Activated effector memory CD4-positive, alpha-beta T cell treated with anti-CD3 and anti-CD28 coated beads, Interleukin-2, amount 50 U/mL, for 16 hours (primary cell): ENCODE data around the gene AFAP1L2.
A peak's percentile ranks its signal among the peaks of the same experiment; 100 is the strongest.
"Not testable (repeated sequence)": the region's sequence is repeated elsewhere in the genome, so short reads cannot be mapped to it uniquely, and the experiment has no call there.

Source experiments
- DNase-seq: peaks from one replicate; pipeline ENCODE4 v3.0.0-alpha.2; 2020

The AFAP1L2 gene

GRCh38 chr10:114356751-114357514 lies 47.4 kb downstream of the AFAP1L2 start:
- no peak for DNase-seq

GRCh38 chr10:114356126-114356525 lies 48.2 kb downstream of the AFAP1L2 start:
- DNase-seq: no peak

- no peak for DNase-seq
Measured at GRCh38 chr10:114353383-114353782, 50.9 kb downstream of the AFAP1L2 start.

- DNase-seq: no peak
Measured at GRCh38 chr10:114352653-114353298, 51.5 kb downstream of the AFAP1L2 start.

- no peak for DNase-seq
Measured at GRCh38 chr10:114350751-114351150, 53.6 kb downstream of the AFAP1L2 start.

- no peak for DNase-seq
Measured at GRCh38 chr10:114349522-114350215, 54.6 kb downstream of the AFAP1L2 start.

- not testable (repeated sequence) for DNase-seq
Measured at GRCh38 chr10:114349071-114349470, 55.2 kb downstream of the AFAP1L2 start.

- DNase-seq: no peak
Measured at GRCh38 chr10:114347791-114348190, 56.5 kb downstream of the AFAP1L2 start.

GRCh38 chr10:114347241-114347640 lies 57.1 kb downstream of the AFAP1L2 start:
- DNase-seq: no peak

GRCh38 chr10:114346176-114347031 lies 57.9 kb downstream of the AFAP1L2 start:
- no peak for DNase-seq

GRCh38 chr10:114345701-114346100 lies 58.6 kb downstream of the AFAP1L2 start:
- no peak for DNase-seq

GRCh38 chr10:114343623-114344505 lies 60.4 kb downstream of the AFAP1L2 start:
- no peak for DNase-seq

- no peak for DNase-seq
Measured at GRCh38 chr10:114342976-114343375, 61.3 kb downstream of the AFAP1L2 start.

- no peak for DNase-seq
Measured at GRCh38 chr10:114340816-114341215, 63.5 kb downstream of the AFAP1L2 start.

GRCh38 chr10:114337510-114338462 lies 66.5 kb downstream of the AFAP1L2 start:
- no peak for DNase-seq

GRCh38 chr10:114336823-114337509 lies 67.3 kb downstream of the AFAP1L2 start:
- DNase-seq: no peak

- no peak for DNase-seq
Measured at GRCh38 chr10:114335614-114336013, 68.7 kb downstream of the AFAP1L2 start.

GRCh38 chr10:114334301-114334700 lies 70.0 kb downstream of the AFAP1L2 start:
- no peak for DNase-seq

- peak; percentile 17 for DNase-seq
Measured at GRCh38 chr10:114333441-114333840, 70.9 kb downstream of the AFAP1L2 start.
